ENCODE results near the gene RTL9. TPM values are rescaled to one million over a fixed set of nuclear protein-coding genes. Genes with fewer than 3 reads are reported as not detected.

Gene RTL9
- total RNA-seq, 2 experiments from 2014 or later = 0.09 to 0.14 TPM

- no peaks in the 10 kb centered on the region for H3K9me3 Mint-ChIP-seq (ENCODE audit: low read depth)
These were observed 12.0 kb upstream of the RTL9 start for GRCh38 chrX:110346681-110347080.

DNA sequence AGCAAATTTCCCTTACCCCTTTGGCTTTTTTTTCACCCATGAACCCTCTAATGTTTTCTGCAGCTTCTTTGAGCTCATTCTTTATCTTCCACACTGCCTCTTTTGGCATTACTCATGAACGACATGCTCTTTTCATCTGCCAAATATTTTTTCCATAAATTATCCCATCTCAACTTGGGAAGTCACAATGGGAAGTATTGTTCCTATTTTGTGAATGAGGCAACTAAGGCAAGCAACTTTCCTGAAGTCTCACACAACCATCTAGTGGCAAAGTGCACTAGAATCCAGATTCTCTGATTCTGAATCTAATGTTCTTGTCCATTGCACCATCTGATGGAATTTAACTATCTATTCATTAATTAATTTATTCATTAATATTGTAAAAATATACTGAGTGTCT is 625 bp downstream of the RTL9 start:
- POLR2A ChIA-PET = no interaction called here
- no peaks in the 10 kb centered on the region for H3K9me3 Mint-ChIP-seq (ENCODE audit: low read depth)
- H3K36me3 Mint-ChIP-seq (ENCODE audit: low read depth) = no peaks in the 10 kb centered on the region
- DNase-seq = no peak
- CTCF ChIA-PET = no interaction called here
- ATAC-seq = no peak
- no peaks in the 10 kb centered on the region for H3K27me3 Mint-ChIP-seq
- H3K4me1 Mint-ChIP-seq = no peaks in the 10 kb centered on the region
- intact Hi-C loops (cut with DNase I, micrococcal nuclease) = no loop called here
- no peak overlapping the region for H3K27ac Mint-ChIP-seq
- no peak overlapping the region for H3K4me3 Mint-ChIP-seq

More at GRCh38 chrX:110346681-110347080, 12.0 kb upstream of the RTL9 start:
- Mint-ChIP-seq H3K4me1 (no peaks in the 10 kb centered on the region), H3K4me3 (no peak overlapping the region), H3K27me3 (no peaks in the 10 kb centered on the region), H3K36me3 (ENCODE audit: low read depth) (no peaks in the 10 kb centered on the region), H3K27ac (no peak overlapping the region)
- DNase-seq = no peak
- CTCF ChIA-PET = interaction anchor here (1.0 kb wide), 1 partner anchor 66 kb away, joined by 3 read pairs; no protein-coding TSS in a partner anchor
- ATAC-seq = no peak
- POLR2A ChIA-PET = no interaction called here
- intact Hi-C loops (cut with DNase I, micrococcal nuclease) = no loop called here

GRCh38 chrX:110363244-110363643 is 4.6 kb downstream of the RTL9 start:
- Mint-ChIP-seq H3K27me3 (no peaks in the 10 kb centered on the region), H3K9me3 (ENCODE audit: low read depth) (no peaks in the 10 kb centered on the region), H3K4me1 (no peaks in the 10 kb centered on the region), H3K36me3 (ENCODE audit: low read depth) (no peaks in the 10 kb centered on the region), H3K27ac (no peak overlapping the region), H3K4me3 (no peak overlapping the region)
- ATAC-seq (no peak), DNase-seq (no peak)
- ChIA-PET POLR2A (no interaction called here), CTCF (no interaction called here)
- intact Hi-C loops (cut with DNase I, micrococcal nuclease) = no loop called here

DNA sequence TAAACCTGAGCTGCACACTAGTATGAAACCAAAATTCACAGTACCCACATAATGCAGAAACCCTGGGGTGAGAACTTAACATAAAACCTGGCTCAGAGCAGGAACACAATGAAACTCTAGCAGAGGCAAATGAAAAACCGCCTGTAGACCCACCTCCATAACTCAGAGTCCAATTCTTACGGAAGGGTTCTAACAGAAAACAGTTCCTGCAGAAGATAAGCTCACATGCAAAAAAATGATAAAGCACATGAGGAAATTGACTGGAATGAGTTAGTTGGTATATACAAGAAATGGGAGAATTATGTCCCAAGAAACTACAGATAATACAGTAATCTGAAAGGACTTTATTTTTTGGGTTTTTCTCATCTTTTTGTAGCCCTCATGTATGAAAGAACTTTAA is 14.7 kb downstream of the RTL9 start:
- no peaks in the 10 kb centered on the region for H3K27me3 Mint-ChIP-seq
- no peak overlapping the region for H3K4me3 Mint-ChIP-seq
- ATAC-seq (no peak), DNase-seq (no peak)
- H3K36me3 Mint-ChIP-seq (ENCODE audit: low read depth) = no peaks in the 10 kb centered on the region
- H3K4me1 Mint-ChIP-seq = no peaks in the 10 kb centered on the region
- intact Hi-C loops (cut with DNase I, micrococcal nuclease) = no loop called here
- ChIA-PET POLR2A (no interaction called here), CTCF (interaction anchor here (0.6 kb wide), 1 partner anchor 178 kb away, joined by 3 read pairs; no protein-coding TSS in a partner anchor)
- no peaks in the 10 kb centered on the region for H3K9me3 Mint-ChIP-seq (ENCODE audit: low read depth)
- no peak overlapping the region for H3K27ac Mint-ChIP-seq

- CTCF ChIA-PET = interaction anchor here (0.8 kb wide), 1 partner anchor 216 kb away, joined by 3 read pairs; no protein-coding TSS in a partner anchor
- H3K4me1 Mint-ChIP-seq = no peaks in the 10 kb centered on the region
- no peaks in the 10 kb centered on the region for H3K27me3 Mint-ChIP-seq
- no peaks in the 10 kb centered on the region for H3K9me3 Mint-ChIP-seq (ENCODE audit: low read depth)
- no peak for ATAC-seq
- H3K27ac Mint-ChIP-seq = no peak overlapping the region
- POLR2A ChIA-PET = no interaction called here
- no peak overlapping the region for H3K4me3 Mint-ChIP-seq
- no peak for DNase-seq
- intact Hi-C loops (cut with DNase I, micrococcal nuclease) = no loop called here
- no peaks in the 10 kb centered on the region for H3K36me3 Mint-ChIP-seq (ENCODE audit: low read depth)
These were observed 15.9 kb downstream of the RTL9 start for GRCh38 chrX:110374559-110374958.

DNA sequence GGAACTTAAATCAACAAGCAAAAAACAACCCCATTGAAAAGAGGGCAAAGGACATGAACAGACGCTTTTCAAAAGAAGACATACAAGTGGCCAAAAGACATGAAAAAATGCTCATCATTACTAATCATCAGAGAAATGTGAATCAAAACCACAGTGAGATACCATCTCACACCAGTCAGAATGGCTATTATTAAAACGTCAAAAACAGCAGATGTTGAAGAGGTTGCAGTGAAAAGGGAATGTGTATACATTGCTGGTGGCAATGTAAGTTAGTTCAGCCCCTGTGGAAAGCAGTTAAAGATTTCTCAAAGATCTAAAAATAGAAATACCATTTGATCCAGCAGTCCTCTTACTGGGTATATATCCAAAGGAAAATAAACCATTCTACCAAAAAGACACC is 22.6 kb downstream of the RTL9 start:
- H3K27ac Mint-ChIP-seq = no peak overlapping the region
- ChIA-PET POLR2A (no interaction called here), CTCF (no interaction called here)
- H3K4me3 Mint-ChIP-seq = no peak overlapping the region
- DNase-seq (no peak), ATAC-seq (no peak)
- intact Hi-C loops (cut with DNase I, micrococcal nuclease) = no loop called here
- H3K4me1 Mint-ChIP-seq = no peaks in the 10 kb centered on the region
- H3K27me3 Mint-ChIP-seq = no peaks in the 10 kb centered on the region
- H3K36me3 Mint-ChIP-seq (ENCODE audit: low read depth) = no peaks in the 10 kb centered on the region
- no peaks in the 10 kb centered on the region for H3K9me3 Mint-ChIP-seq (ENCODE audit: low read depth)

DNA sequence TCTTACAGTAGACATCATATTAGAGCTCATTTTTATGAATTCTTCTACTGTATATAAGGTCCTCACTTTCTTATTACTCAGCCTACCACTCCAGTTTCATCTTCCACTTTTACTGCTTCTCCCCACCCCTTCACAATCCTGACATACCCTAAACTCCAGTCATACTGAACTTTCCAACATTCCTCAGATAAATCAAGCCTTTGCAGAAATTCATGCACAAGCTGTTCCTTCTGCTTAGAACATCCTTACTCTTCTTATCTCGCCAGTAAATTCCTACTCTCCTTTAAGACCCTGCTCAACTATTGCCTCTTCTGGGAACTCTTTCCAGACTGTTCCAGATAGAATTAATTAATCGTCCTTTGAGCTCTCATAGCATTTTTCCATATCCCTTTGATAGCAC is 24.8 kb downstream of the RTL9 start:
- Mint-ChIP-seq H3K36me3 (ENCODE audit: low read depth) (no peaks in the 10 kb centered on the region), H3K27ac (no peak overlapping the region), H3K4me1 (no peaks in the 10 kb centered on the region), H3K9me3 (ENCODE audit: low read depth) (no peaks in the 10 kb centered on the region), H3K4me3 (no peak overlapping the region), H3K27me3 (no peaks in the 10 kb centered on the region)
- no peak for ATAC-seq
- DNase-seq = no peak
- intact Hi-C loops (cut with DNase I, micrococcal nuclease) = no loop called here
- ChIA-PET POLR2A (no interaction called here), CTCF (no interaction called here)

- POLR2A ChIA-PET = no interaction called here
- Mint-ChIP-seq H3K36me3 (ENCODE audit: low read depth) (no peaks in the 10 kb centered on the region), H3K27ac (no peak overlapping the region), H3K27me3 (no peaks in the 10 kb centered on the region), H3K4me1 (no peaks in the 10 kb centered on the region), H3K4me3 (no peak overlapping the region), H3K9me3 (ENCODE audit: low read depth) (no peaks in the 10 kb centered on the region)
- intact Hi-C loops (cut with DNase I, micrococcal nuclease) = no loop called here
- ATAC-seq (no peak), DNase-seq (no peak)
- CTCF ChIA-PET = interaction anchor here (0.6 to 0.9 kb wide), 3 partner anchors 14 to 278 kb away, joined by 3 to 4 read pairs (median 3); no protein-coding TSS in a partner anchor
These were observed 25.8 kb downstream of the RTL9 start for GRCh38 chrX:110384490-110384889.

DNA sequence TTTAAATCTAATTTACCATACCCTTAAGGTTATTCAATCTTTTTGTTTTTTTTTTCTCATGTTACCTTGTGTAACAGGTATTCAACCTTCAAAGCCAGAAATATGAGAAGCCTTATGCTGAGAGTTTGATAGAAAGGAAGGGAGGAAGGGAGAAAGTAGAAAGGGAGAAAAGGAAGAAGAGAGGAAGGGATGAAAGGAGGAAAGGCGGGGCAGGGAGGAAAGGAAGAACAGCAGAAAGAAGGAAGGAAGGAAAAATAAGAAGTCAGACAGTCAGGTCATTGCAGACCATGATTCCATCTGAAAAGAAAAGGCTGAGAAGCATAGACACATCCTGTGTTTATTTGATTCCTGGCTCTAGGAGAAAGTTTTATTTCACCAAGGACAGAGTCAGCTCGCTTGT is 30.9 kb downstream of the RTL9 start:
- Mint-ChIP-seq H3K9me3 (ENCODE audit: low read depth) (no peaks in the 10 kb centered on the region), H3K4me1 (no peaks in the 10 kb centered on the region), H3K27me3 (no peaks in the 10 kb centered on the region), H3K27ac (no peak overlapping the region), H3K4me3 (no peak overlapping the region), H3K36me3 (ENCODE audit: low read depth) (no peaks in the 10 kb centered on the region)
- POLR2A ChIA-PET = no interaction called here
- DNase-seq (no peak), ATAC-seq (no peak)
- intact Hi-C loops (cut with DNase I, micrococcal nuclease) = no loop called here
- CTCF ChIA-PET = no interaction called here

DNA sequence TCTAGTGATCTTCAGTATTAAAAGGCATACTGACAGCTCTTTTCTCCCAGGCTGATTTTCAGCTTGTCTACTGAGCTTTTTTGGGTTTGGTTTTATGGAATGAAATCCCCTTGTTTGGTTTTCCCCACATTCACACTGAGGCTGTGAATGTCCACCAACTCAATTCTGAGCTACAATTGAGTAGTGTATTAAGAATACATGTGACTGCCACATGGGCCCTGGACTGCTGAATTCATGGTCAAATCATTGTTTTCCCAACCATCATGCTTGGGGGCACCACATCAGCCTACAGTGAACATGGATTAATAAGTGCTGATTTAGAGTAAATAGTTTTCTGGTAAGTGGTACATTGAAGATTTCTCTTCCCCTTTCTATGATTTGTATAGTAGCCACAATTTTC is 32.4 kb downstream of the RTL9 start:
- H3K27ac Mint-ChIP-seq = no peak overlapping the region
- H3K4me1 Mint-ChIP-seq = no peaks in the 10 kb centered on the region
- H3K4me3 Mint-ChIP-seq = no peak overlapping the region
- intact Hi-C loops (cut with DNase I, micrococcal nuclease) = no loop called here
- no peak for DNase-seq
- CTCF ChIA-PET = interaction anchor here (0.8 to 1.0 kb wide), 2 partner anchors 131 to 245 kb away, joined by 3 read pairs; no protein-coding TSS in a partner anchor
- no peak for ATAC-seq
- POLR2A ChIA-PET = interaction anchor here (0.5 kb wide), 1 partner anchor 114 kb away, joined by 3 read pairs; no protein-coding TSS in a partner anchor
- no peaks in the 10 kb centered on the region for H3K36me3 Mint-ChIP-seq (ENCODE audit: low read depth)
- H3K27me3 Mint-ChIP-seq = no peaks in the 10 kb centered on the region
- no peaks in the 10 kb centered on the region for H3K9me3 Mint-ChIP-seq (ENCODE audit: low read depth)

- no peaks in the 10 kb centered on the region for H3K36me3 Mint-ChIP-seq (ENCODE audit: low read depth)
- CTCF ChIA-PET = interaction anchor here (0.5 kb wide), 1 partner anchor 44 kb away, joined by 4 read pairs; no protein-coding TSS in a partner anchor
- intact Hi-C loops (cut with DNase I, micrococcal nuclease) = no loop called here
- ATAC-seq = no peak
- no peak for DNase-seq
- no peaks in the 10 kb centered on the region for H3K4me1 Mint-ChIP-seq
- H3K9me3 Mint-ChIP-seq (ENCODE audit: low read depth) = no peaks in the 10 kb centered on the region
- POLR2A ChIA-PET = no interaction called here
- H3K27ac Mint-ChIP-seq = no peak overlapping the region
- H3K27me3 Mint-ChIP-seq = no peaks in the 10 kb centered on the region
- H3K4me3 Mint-ChIP-seq = no peak overlapping the region
These were observed 36.0 kb downstream of the RTL9 start for GRCh38 chrX:110394651-110395050.

DNA sequence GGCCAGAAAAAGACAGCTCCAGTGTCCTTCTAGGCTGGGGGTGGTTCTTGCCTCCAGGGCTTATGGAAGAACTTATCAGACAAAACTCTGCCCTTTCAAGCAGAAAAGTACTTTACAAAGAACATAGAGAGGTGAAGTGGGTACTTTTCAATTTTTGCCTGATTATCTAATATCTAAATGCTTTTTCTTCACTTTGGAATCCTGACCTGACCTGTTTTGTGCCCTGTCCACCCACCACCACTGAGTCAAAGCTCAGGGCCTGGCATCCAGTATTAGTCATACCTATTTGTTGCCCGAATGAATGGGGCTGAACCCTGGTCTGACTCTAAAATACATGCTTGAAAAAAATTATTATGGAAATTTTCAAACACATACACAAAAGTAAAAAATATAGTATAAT is 37.2 kb downstream of the RTL9 start:
- no peaks in the 10 kb centered on the region for H3K36me3 Mint-ChIP-seq (ENCODE audit: low read depth)
- intact Hi-C loops (cut with DNase I, micrococcal nuclease) = no loop called here

DNA sequence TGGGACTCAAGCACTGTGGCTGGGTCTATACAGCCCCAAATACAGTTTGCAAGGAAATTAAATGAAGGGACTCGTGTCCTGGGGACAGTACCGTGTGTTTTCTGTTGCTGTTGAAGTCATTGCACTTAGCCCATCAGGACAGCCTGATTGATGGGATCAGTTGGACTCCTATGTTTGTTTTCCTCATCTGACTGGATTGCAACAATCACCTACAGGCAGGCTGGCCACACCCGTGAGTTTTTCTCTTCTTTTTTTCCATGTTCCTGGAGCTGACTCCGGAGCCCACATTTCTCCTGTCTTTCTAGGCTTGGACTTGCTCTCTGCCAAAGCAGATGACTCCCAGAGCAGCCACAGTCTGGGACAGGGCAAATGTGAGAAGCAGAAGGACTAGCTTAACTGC is 38.1 kb downstream of the RTL9 start:
- no peaks in the 10 kb centered on the region for H3K9me3 Mint-ChIP-seq (ENCODE audit: low read depth)
- ATAC-seq = no peak
- no peak for DNase-seq
- no peaks in the 10 kb centered on the region for H3K36me3 Mint-ChIP-seq (ENCODE audit: low read depth)
- H3K4me3 Mint-ChIP-seq = no peak overlapping the region
- H3K4me1 Mint-ChIP-seq = no peaks in the 10 kb centered on the region
- no peaks in the 10 kb centered on the region for H3K27me3 Mint-ChIP-seq
- no peak overlapping the region for H3K27ac Mint-ChIP-seq
- ChIA-PET POLR2A (no interaction called here), CTCF (no interaction called here)
- intact Hi-C loops (cut with DNase I, micrococcal nuclease) = no loop called here

More for the DNA sequence above, 37.2 kb downstream of the RTL9 start:
- no peaks in the 10 kb centered on the region for H3K27me3 Mint-ChIP-seq
- DNase-seq = no peak
- H3K4me3 Mint-ChIP-seq = no peak overlapping the region
- ChIA-PET CTCF (interaction anchor here (1.1 kb wide), 1 partner anchor 250 kb away, joined by 3 read pairs; no protein-coding TSS in a partner anchor), POLR2A (no interaction called here)
- H3K9me3 Mint-ChIP-seq (ENCODE audit: low read depth) = no peaks in the 10 kb centered on the region
- H3K4me1 Mint-ChIP-seq = no peaks in the 10 kb centered on the region
- no peak overlapping the region for H3K27ac Mint-ChIP-seq
- no peak for ATAC-seq
